ENCODE measurements around the gene HPN.

The HPN gene

GRCh38 chr19:35031072-35031881, 10.2 kb upstream of the HPN start (continued):
- TF ChIP-seq TSHZ1 (tag by site-specific recombination; IDR thresholded peaks at IDR 0.05; ENCODE audit: borderline replicate concordance) (peak; percentile 37; the same call in 1 of the 2 replicates), PRDM6 (tag by site-specific recombination; IDR thresholded peaks at IDR 0.05) (no peak), GLIS2 (tag by site-specific recombination; IDR thresholded peaks at IDR 0.05) (peak; percentile 89), WT1 (tag by site-specific recombination; IDR thresholded peaks at IDR 0.05) (peak; percentile 72), ZNF645 (tag by site-specific recombination; IDR thresholded peaks at IDR 0.05) (peak; percentile 92; the same call in 1 of the 2 replicates), HOXD13 (CRISPR knock-in tag; IDR thresholded peaks at IDR 0.05; ENCODE audit: borderline replicate concordance) (no peak), ZNF692 (tag by site-specific recombination; IDR thresholded peaks at IDR 0.05) (peak; percentile 77), ZSCAN4 (tag by site-specific recombination; IDR thresholded peaks at IDR 0.05) (0 out of 2 replicates have a peak, but pooled peaks have one; percentile 26), MZF1 (tag by site-specific recombination; IDR thresholded peaks at IDR 0.05; ENCODE audit: borderline replicate concordance) (no peak), ZNF791 (tag by site-specific recombination; IDR thresholded peaks at IDR 0.05) (0 out of 2 replicates have a peak, but pooled peaks have one; percentile 56), ZNF362 (tag by site-specific recombination; IDR thresholded peaks at IDR 0.05) (no peak), ZNF610 (tag by site-specific recombination; IDR thresholded peaks at IDR 0.05; ENCODE audit: borderline replicate concordance) (no peak), ZNF629 (tag by site-specific recombination; IDR thresholded peaks at IDR 0.05) (peak; percentile 67), ZBTB17 (tag by site-specific recombination; IDR thresholded peaks at IDR 0.05) (peak; percentile 98), ZNF416 (tag by site-specific recombination; IDR thresholded peaks at IDR 0.05) (no peak), ZNF571 (tag by site-specific recombination; IDR thresholded peaks at IDR 0.05) (no peak), KLF16 (tag by site-specific recombination; IDR thresholded peaks at IDR 0.05) (peak; percentile 89), MEIS1 (CRISPR knock-in tag; IDR thresholded peaks at IDR 0.05; ENCODE audit: borderline replicate concordance) (no peak), ZNF133 (tag by site-specific recombination; IDR thresholded peaks at IDR 0.05) (0 out of 2 replicates have a peak, but pooled peaks have one; percentile 51), ZNF624 (tag by site-specific recombination; IDR thresholded peaks at IDR 0.05) (no peak), GFI1B (tag by site-specific recombination; IDR thresholded peaks at IDR 0.05) (peak; percentile 53; the same call in 1 of the 2 replicates), ZNF473 (tag by site-specific recombination; IDR thresholded peaks at IDR 0.05) (peak; percentile 63; the same call in 1 of the 2 replicates), ZFP37 (tag by site-specific recombination; IDR thresholded peaks at IDR 0.05) (peak; percentile 91), ZNF658 (tag by site-specific recombination; IDR thresholded peaks at IDR 0.05) (no peak), ZNF2 (tag by site-specific recombination; IDR thresholded peaks at IDR 0.05) (peak; percentile 48), ZBTB7A (tag by site-specific recombination; IDR thresholded peaks at IDR 0.05; ENCODE audit: low read depth) (peak; percentile 99), ZNF169 (tag by site-specific recombination; IDR thresholded peaks at IDR 0.05) (peak; percentile 17; the same call in 1 of the 2 replicates), ZNF664 (tag by site-specific recombination; IDR thresholded peaks at IDR 0.05) (peak; percentile 15; the same call in 1 of the 2 replicates)
